ENCODE results near the gene SHC3.

Gene SHC3

GRCh38 chr9:88976890-88977257 lies 201.7 kb downstream of the SHC3 start:
- no peak for DNase-seq

GRCh38 chr9:88975966-88976889 lies 202.4 kb downstream of the SHC3 start:
- DNase-seq: no peak

GRCh38 chr9:88974641-88975040 lies 204.0 kb downstream of the SHC3 start:
- DNase-seq: no peak

GRCh38 chr9:88973281-88974045 lies 205.2 kb downstream of the SHC3 start:
- no peak for DNase-seq

- no peak for DNase-seq
Measured at GRCh38 chr9:88972401-88972800, 206.2 kb downstream of the SHC3 start.

GRCh38 chr9:88971131-88971960 lies 207.3 kb downstream of the SHC3 start:
- no peak for DNase-seq

GRCh38 chr9:88969646-88970373 lies 208.8 kb downstream of the SHC3 start:
- DNase-seq: no peak

- DNase-seq: no peak
Measured at GRCh38 chr9:88968799-88969198, 209.8 kb downstream of the SHC3 start.

GRCh38 chr9:88966894-88967676 lies 211.5 kb downstream of the SHC3 start:
- DNase-seq: no peak

GRCh38 chr9:88965473-88965872 lies 213.1 kb downstream of the SHC3 start:
- no peak for DNase-seq

GRCh38 chr9:88960632-88961031 lies 218.0 kb downstream of the SHC3 start:
- DNase-seq: no peak

- DNase-seq: no peak
Measured at GRCh38 chr9:88959727-88960469, 218.7 kb downstream of the SHC3 start.

- no peak for DNase-seq
Measured at GRCh38 chr9:88957526-88957925, 221.1 kb downstream of the SHC3 start.

Measured in NCI-H2029 treated with DMSO at 0.1 percent for 48 hours (cell line).